Eye (tissue), 1 donor: ENCODE results near the gene RNF220.
A peak's percentile ranks its signal among the peaks of the same experiment; 100 is the strongest.
"Not testable (repeated sequence)": the region's sequence is repeated elsewhere in the genome, so short reads cannot be mapped to it uniquely, and the experiment has no call there.

ENCODE experiments used
- DNase-seq: peaks from one replicate; pipeline ENCODE4 v3.0.0-alpha.2; 2015

RNF220 gene

GRCh38 chr1:44661781-44662682, 257.0 kb downstream of the RNF220 start:
- no peak for DNase-seq

- DNase-seq = no peak
Measured at GRCh38 chr1:44662683-44663030, 257.6 kb downstream of the RNF220 start.

GRCh38 chr1:44663417-44663816, 258.4 kb downstream of the RNF220 start:
- no peak for DNase-seq

- DNase-seq = no peak
Measured at GRCh38 chr1:44664730-44665370, 259.8 kb downstream of the RNF220 start.

GRCh38 chr1:44666719-44667118, 261.7 kb downstream of the RNF220 start:
- not testable (repeated sequence) for DNase-seq

GRCh38 chr1:44670751-44671640, 265.9 kb downstream of the RNF220 start:
- DNase-seq = no peak

- DNase-seq = no peak
Measured at GRCh38 chr1:44672254-44672955, 267.4 kb downstream of the RNF220 start.

- DNase-seq = no peak
Measured at GRCh38 chr1:44672961-44673674, 268.1 kb downstream of the RNF220 start.

- no peak for DNase-seq
Measured at GRCh38 chr1:44673675-44674112, 268.6 kb downstream of the RNF220 start.

GRCh38 chr1:44674113-44675000, 269.3 kb downstream of the RNF220 start, which contains the start of the genes ARMH1 and TMEM53:
ARMH1 (plus strand) TSS chr1:44674714; CDS start chr1:44689698, 14,984 bp downstream.
TMEM53 (minus strand) TSS chr1:44674481; CDS start chr1:44674391, 90 bp downstream.
- DNase-seq = peak; percentile 99

- no peak for DNase-seq
Measured at GRCh38 chr1:44675186-44675585, 270.1 kb downstream of the RNF220 start.

GRCh38 chr1:44676484-44677200, 271.6 kb downstream of the RNF220 start:
- DNase-seq = no peak

GRCh38 chr1:44677201-44677766, 272.2 kb downstream of the RNF220 start:
- peak; percentile 38 for DNase-seq

GRCh38 chr1:44678120-44678519, 273.1 kb downstream of the RNF220 start:
- DNase-seq = no peak

- DNase-seq = no peak
Measured at GRCh38 chr1:44678626-44679025, 273.6 kb downstream of the RNF220 start.

- DNase-seq = no peak
Measured at GRCh38 chr1:44679468-44679867, 274.4 kb downstream of the RNF220 start.

- DNase-seq = no peak
Measured at GRCh38 chr1:44681905-44682882, 277.1 kb downstream of the RNF220 start.

GRCh38 chr1:44682883-44683265, 277.8 kb downstream of the RNF220 start:
- DNase-seq = no peak
